Measurements from ENCODE around the gene PDGFB. TPM values are rescaled to one million over a fixed set of nuclear protein-coding genes. Genes with fewer than 3 reads are reported as not detected.

Gene PDGFB
- total and polyA plus RNA-seq, 9 of the 15 experiments (the other 6 are each of a cell fraction or from before 2014, with no cell fraction given) = 0.07 to 4.0 (median 0.48) TPM; not detected in 1

- TF ChIP-seq PRDM10 (IDR thresholded peaks at IDR 0.05; ENCODE audit: partially characterized antibody) = peak; percentile 56
- TF ChIP-seq CBX8 (IDR thresholded peaks at IDR 0.05; ENCODE audit: borderline replicate concordance, extremely low read depth, low read depth, low read length, poor library complexity, severe bottlenecking) = no peak
- no peak for TF ChIP-seq ZNF282 (CRISPR knock-in tag; IDR thresholded peaks at IDR 0.05)
- TF ChIP-seq ZNF57 (CRISPR knock-in tag; IDR thresholded peaks at IDR 0.05) = no peak
- no peak for TF ChIP-seq MECOM (CRISPR knock-in tag; IDR thresholded peaks at IDR 0.05)
- TF ChIP-seq RCOR1 (IDR thresholded peaks at IDR 0.05; ENCODE audit: borderline replicate concordance in 1 of 2, low read depth in 2 of 2, low read length in 2 of 2) = 0 out of 4 replicates have a peak, but pooled peaks of 1 of the 2 experiments have one; percentile 25
- no peak for TF ChIP-seq ZSCAN29 (IDR thresholded peaks at IDR 0.05)
- TF ChIP-seq TFAM (CRISPR knock-in tag; conservative IDR thresholded peaks at IDR 0.05) = no peak
- TF ChIP-seq ARID1B (IDR thresholded peaks at IDR 0.05) = no peak
- TF ChIP-seq, protein P1, sequence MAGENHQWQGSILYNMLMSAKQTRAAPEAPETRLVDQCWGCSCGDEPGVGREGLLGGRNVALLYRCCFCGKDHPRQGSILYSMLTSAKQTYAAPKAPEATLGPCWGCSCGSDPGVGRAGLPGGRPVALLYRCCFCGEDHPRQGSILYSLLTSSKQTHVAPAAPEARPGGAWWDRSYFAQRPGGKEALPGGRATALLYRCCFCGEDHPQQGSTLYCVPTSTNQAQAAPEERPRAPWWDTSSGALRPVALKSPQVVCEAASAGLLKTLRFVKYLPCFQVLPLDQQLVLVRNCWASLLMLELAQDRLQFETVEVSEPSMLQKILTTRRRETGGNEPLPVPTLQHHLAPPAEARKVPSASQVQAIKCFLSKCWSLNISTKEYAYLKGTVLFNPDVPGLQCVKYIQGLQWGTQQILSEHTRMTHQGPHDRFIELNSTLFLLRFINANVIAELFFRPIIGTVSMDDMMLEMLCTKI (IDR thresholded peaks at IDR 0.05; ENCODE audit: partially characterized antibody) = no peak
- TF ChIP-seq ZNF431 (CRISPR knock-in tag; IDR thresholded peaks at IDR 0.05) = no peak
- no peak for TF ChIP-seq PCBP1 (IDR thresholded peaks at IDR 0.05; ENCODE audit: low read depth, low read length, poor library complexity, severe bottlenecking)
Observed at GRCh38 chr22:39277142-39277607, 32.4 kb upstream of the PDGFB start (continued).

All from K562 (cell line).